GM18873 (cell line): Measurements from ENCODE around the gene HPD.
"Not testable (repeated sequence)": the region's sequence is repeated elsewhere in the genome, so short reads cannot be mapped to it uniquely, and the experiment has no call there.

Experiments
- ATAC-seq: cut with Tn5 transposase; IDR thresholded peaks from one replicate; pipeline ENCODE4 v1.9.1; 2021; ENCODE audit warnings: mild to moderate bottlenecking, moderate library complexity, moderate number of reproducible peaks; ENCODE audit not compliant: unreplicated experiment, low FRiP score

HPD gene

DNA sequence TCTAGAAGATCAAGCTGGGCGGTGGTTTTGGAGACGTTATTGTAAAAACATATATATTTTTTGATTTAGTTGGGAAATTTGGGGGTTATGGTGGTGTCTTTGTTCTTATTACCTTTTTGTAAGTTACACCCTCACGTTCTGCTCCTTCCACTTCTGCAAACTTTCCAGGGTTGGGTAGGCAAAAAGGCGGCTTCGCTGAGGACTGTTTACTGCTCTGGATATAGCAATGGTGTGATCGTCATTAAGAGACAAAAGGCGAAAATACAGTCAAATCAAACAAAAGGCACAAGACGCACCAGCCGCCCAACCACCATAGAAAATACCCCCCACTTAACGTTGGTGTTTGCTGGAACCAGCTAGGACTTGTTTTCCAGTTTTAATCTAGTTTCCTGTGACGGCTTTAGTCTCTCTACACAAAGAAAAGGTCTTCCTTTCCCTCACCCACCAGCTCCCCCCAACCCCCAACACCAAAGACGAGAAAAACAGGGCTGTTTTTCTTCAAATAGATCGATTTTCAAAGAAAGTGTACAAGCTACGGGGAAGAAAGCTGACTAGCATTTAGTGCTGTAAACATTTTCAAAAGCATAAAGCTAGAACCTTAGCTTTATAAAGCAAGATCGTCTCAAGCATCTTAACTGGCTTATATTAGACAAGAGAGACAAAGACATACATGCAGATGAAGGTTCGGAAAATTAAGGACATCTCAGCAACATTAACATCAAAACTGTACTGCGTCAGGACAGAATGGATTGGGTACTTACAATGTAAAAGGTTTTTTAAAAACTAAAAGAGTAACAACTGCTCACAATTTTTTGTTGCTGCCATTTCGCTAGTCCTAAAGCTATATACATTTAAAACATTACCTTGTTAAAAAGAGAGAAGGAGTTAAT is 56.8 kb downstream of the HPD start:
- ATAC-seq, result no peak

DNA sequence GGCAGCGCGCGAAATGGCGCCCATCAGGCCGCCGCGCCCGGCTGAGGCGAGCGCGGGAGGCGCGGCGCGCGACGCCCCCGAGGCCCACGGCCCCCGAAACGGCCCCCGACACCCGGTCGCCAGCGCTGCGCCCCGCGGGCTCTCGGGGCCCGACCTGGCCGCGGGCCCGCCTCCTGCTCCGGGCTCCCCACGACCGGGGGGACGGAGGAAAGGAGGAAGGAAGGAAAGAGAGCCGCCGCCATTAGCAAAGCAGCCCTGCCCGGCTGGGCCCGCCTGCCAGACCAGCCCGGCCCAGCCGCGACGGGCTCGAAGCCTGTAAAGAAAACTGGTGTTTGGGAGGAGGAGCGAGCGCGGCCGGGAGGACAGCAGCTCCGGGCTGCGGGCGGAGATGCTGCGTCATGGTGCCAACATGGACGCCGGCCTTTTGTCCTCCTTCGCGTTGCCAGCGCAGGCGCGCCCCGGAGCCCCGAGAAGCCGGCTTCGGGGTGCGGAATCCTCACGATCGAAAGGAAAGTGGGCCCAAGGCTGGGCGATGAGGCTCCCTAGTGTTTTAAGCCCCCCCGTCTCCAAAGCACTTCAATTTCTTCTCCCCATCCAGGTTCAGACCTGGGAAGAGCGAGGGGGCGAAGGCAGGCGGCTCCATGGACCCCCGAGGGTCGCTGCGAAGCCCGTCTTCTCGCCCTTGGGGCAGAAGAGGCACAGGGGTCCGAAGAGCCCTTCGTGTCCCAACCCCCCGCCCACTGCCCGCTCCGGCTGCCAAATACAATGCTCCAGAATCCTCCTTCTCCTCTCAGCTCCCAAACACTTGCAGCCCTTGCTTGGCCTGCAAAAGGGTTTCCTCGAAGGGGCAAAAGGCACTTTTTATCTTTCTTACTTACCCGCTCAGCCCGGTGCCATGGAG is 57.7 kb downstream of the HPD start:
- no peak for ATAC-seq

DNA sequence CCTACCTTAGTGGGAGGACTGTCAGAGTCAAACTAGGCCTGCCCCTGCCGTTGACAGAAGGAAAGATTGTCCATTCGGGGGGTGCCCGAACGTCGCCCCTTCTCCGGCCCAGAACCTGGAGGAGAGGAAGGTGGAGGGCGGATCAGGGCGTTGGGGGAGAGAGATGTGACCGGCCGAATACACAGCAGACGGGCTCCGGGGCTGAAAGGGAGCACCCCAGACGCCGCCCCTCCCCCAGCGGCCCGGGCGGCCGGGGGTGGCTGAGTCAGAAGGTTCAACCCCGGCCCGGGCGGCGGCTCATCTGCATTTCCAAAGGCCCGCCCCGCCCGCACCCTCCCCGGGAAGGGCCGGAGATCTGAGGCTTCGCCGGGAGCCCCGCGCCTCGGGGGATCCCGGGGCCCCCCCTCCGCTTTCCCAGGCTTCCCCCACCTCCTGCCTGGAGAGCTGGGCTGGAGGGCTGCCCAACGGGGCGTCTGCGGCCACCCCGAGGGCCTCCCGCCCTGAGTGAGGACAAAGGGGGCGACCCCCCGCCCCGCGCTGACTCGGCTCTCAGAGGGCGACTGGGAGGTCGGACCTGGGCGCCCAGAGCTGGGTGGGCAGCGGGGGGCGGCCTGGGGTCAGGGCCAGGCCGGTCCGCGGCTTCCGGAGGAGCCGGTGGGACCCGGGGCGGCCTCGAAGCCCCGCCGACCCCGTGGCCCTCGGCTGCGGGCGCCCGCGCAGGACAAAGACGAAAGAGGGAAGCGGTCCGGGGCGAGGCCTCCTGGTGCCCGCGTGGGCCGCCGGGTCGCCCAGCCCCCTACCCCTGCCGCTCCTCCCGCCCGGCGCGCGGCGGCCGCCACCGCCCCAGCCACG is 58.6 kb downstream of the HPD start:
- no peak for ATAC-seq

DNA sequence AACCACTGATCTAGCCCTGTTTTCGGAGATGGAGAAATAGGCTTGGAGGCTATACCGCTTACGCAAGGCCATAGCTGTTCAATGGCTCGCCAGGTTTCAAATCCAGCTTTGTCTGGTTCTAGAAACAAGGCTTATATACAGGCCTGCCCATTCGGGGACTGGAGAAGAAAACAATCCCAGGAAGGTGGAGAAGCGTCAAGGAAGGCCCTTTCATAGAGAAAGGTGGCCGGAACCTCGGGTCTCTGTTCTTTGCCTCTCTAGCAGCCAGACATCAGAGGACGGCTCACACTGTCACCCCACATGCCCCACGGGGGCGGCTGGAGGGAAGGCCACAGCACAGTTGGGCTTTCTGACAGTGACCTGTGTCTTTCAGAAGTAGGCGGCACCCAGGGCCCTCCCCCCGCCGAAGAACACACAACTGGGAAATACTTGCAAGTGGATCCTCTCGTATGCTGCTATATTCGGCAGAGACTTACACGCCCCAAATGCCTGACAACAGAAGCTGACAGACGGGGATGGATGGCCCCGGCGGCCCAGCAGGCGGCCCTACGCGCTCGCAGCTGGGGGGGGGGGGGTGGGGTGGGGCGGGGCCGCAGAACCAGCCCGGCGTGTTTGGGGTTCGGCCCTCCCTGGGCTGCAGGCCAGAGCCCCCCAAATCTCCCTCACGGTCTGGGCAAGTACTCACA is 59.4 kb downstream of the HPD start:
- no peak for ATAC-seq

DNA sequence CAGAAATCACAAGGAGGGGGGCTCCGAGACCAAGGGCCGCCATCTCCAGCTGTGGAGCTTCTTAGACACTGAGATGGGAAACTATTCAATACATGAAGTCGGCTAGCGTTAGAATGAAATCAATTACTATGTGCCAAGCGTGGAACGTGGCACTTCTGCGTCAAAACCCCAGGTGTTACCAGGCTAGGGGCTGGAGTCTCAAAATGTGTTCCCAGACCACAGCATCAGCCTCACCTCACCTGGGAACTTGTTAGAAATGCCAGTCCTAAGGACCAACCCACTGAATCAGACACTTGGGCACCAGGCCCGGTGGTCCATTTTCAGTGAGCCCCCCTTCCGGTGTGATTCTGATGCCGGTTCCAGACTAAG is 59.9 kb downstream of the HPD start:
- ATAC-seq, result no peak

DNA sequence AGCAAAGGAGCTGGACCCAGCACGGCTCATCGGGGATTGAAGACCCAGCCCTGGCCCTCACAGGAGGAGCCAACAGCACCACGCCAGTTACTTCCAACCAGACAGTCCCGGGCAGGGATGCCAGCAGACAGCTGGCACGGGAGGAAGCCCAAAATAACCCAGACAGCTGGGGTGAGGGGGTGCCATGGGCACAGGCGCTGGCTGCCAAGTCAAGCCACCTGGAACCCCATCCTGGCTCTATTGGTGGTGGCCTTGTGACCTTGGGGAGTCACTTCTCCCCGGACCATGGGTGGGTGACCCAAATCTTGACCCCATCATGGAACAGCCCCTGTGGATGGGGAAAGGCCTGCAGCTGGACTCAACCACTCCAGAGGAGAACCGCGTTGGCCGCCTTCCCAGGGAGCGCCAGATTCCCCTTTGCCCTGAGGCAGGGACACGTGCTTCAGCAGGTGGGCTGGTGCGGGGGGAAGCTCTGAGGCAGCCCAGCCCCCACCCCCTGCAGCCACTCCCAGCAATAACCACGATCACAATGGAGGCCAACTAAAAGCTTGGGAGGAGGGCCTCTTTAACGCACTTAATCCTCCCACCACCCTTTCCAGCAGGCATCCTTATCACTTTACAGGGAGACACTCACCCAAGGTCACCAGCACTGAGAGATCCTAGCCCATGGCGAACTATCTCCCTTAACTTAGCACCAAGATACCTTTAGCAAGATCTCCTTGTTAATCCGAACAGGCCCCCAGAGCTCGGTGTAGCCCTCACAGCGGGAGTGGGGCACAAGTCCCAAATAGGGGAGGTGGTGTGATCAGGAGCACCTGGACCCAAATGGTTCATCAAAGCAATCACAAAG is 60.5 kb downstream of the HPD start:
- ATAC-seq, result no peak

DNA sequence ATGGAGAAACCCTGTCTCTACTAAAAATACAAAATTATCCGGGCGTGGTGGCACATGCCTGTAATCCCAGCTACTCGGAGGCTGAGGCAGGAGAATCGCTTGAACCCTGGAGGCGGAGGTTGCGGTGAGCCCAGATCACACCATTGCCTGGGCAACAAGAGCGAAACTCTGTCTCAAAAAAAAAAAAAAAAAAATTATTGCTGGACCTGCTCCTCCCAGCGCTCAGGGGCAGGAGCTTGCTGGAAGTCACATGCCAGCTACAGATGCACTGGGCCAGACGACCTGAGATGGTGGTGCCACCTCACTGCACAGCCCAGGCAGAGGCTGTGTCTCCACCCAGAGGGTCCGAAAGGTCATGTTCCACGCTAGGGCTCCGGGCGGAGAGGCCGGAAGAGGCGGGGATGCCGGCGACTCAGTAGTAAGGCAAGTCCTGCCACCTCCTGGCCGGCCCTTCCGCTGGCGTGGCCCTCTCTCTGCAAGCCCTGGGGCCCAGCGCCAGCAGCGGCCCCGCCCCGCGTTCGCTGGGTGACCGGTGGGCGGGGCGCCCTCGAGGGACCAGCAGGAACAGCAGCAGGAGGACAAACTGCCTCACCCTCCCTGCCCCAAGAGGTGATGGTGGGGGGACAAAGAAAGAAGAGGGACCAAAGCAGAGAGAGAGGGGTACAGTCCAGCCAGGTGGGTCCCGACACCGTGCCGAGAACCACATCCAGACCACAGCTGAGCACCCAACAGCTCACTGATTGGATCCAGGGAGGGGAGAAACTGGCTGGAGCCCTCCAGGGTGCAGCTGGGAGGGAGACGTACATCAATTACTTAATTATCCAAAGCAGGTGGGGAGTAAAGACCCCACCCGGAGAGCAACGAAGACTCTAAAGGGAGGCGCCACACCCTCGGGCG is 61.6 kb downstream of the HPD start:
- no peak for ATAC-seq

DNA sequence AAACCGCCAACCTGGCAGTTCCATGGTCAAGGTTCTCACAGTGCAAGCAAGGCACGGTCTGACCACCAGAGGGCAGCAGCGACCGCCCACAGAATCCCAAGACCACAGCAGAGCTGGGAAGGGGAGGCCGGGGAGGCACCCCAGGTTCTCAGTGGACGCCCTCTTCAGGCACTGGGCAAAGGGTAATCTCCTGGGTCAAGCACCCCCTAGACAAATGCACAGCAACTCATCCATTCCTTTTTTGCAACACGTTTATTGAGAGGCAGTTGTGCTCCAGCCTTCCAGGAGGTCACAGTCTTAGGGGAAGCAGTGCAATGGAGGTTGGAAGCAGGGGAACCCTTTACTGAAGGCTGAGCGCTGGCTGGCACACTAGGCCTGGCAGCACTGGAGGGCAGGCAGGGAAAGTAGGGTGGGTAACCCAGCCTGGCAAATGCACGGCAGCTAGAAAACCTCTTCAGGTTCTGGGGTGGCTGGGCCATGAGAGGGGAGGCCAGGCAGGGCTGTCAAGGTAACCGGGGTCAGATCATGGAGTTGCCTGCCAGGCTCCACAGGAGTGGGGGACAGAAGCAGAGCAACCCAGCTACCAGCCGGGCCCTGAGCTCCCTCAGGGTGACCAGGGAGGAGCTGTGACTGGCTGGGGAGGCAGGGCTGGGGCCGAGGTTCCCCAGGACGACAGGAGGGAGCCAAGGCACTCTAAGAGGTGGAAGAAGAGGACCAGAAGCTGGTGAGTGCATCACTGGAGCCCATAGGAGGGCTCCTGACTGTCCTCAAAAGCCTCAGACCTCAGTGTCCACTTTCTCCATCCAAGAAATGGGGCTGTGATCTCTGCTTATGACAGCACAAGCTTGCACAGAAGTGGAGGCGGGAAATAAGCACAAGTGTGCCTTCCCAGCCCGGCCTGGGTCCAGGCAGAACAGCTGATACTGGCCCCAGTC is 63.4 kb downstream of the HPD start:
- ATAC-seq, result no peak

DNA sequence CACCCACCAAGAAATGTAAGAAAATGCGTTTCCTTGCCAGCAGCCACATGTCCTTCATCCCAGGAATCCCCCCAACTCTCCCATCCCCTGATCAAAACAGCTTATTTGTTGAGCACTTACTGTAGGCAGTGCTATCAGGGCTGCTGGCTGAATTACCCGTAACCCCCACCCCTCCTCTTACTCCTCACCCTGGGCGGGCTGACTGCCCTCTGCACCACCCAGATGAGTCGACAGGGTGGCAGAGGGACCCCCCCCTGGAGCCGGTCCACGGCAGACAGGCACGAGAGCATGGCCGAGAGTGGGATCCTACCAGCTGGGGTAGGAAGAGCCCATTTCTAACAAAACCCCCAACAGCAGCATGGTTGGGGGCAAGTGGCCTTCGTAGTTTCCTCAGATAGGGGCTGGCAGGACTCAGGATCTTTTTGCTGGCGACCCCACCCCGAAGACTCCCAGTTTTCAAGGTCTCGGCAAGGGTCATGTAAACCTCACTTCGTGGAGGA is 64.1 kb downstream of the HPD start:
- ATAC-seq, result no peak

DNA sequence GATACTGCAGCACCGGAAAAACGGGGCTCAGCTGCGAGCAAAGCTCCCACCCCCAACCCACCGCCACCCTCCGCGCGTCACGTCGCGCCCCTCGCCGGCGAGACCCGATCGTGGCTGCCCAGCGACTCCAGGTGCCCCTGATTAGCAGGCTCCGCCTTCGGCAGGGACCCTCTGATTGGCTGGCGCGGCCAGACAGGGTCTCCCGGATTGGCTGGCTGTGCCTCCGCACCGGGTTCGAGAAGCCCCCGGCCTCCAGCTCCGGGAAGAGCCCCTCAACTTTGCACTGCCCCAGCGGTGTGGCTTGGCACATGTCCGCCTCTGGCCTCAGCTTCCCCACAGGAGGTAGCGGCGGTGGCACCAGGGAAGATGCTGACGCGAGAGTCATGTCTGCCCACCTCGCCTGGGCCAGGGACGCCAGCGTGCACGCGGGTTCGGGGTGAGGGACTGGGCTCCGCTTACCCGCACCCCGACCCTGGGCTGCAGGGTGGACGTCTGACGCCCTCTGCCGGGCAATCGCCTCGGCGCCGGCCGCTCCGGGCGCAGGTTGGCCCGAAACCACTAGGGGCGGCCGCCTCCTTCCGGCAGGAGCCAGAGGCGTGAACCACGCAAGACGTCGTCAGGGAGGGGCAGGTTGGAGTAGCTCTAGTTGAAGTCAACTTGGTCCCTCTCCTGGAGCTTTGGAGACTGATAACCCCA is 64.7 kb downstream of the HPD start:
- peak; percentile 37 for ATAC-seq

DNA sequence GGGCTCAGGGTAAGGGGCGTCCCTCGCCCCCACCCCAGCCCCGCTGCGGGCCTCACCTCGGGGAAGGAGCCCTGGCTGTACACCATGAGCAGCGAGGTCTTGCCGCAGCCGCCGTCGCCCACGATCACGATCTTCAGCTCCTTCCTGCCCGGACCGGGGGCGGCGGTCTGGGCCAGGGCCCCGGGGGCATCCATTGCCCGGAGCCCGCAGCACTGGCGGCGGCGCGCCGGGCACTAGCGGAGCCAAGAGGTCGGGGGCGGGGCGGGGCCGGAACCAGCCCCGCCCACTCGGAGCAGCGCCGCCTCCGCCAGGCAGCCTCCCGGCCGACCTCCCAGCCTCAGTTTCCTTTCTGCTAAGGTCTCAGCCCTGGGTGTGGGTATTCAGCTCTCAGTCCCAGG is 65.2 kb downstream of the HPD start, which contains the start of gene RHOF:
Gene RHOF (minus strand): TSS at position 249 of the 398 bp plus-strand sequence. CDS start 55 bp downstream, at position 194.
- ATAC-seq, result peak; percentile 4

DNA sequence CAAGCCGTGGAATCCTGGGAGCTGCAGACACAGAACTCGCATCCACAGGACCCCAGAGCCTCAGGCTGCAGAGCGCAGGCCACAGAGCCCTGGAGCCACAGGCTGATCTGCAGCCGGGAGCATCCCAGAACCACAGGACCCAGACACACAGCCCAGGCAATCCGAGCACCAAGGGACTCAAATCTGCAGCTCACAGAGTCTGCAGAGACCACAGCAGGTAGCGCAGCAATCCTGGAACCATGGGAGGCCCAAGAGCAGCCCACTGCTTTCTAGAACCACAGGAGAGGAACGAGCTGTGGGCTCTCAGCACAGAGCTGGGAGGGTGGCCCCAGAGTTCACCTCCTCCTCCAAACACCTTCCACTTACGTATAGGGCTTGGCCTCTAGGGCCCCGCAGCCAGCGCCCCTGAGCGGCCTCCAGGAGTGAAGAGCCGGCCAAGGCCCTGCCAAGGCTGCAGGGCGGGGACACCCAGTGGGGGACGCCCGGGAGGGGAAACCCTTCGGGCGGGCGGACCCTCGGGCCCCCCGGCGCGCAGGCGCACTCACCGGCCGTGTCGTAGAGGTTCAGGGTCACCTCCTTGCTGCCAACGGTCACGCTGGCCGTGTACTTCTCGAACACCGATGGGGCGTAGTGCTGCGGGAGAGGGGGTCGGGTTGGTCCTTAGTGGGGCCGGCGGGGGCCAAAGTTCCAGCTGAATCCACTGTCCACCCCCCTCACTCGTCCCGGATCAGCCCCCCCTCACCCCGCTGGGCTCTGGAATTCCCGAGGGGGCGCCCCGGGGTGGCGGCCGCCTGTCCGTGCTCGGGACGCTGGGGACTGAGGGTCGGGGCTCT is 65.8 kb downstream of the HPD start:
- no peak for ATAC-seq

DNA sequence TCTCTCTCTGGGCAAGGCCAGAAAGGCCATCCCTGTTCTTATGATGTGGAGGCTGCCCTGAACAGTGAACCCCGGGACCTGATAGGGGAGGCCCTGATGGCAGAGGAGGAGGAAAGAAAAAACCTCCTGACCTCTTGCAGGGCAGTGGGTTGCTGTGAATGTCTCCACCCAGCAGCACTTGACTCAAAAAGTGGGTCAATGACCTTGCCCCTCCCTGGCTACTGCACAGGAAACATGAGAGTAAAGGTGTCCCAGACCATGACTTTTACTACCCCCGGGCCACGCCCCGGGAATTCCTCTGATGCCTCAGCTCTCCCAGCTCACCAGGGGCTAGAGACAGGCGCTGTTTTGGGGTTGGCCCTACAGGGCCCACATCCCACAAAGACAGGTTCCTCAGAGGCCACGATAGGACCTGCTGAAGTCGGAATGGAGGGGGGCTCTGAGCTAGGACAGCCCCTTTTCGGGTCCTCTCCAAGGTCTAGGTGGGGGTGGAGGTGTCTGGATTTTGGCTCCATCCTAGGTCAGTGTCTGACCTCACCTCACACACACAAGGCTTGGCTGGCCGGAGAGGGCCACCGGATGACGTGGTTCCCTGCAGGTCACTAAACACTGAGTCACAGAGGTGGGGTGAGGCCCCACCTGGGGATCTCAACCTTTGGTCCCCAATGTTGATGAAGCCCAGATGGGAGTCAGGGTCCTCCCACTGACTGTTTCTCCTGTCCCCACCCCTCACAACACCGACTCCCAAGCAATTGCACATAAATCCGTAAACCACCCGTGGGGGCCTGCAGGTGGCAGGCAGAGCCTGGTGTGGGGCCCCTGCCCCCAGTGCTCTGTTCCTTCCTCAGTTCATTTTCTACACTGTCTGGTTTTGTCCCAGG is 66.7 kb downstream of the HPD start:
- no peak for ATAC-seq

DNA sequence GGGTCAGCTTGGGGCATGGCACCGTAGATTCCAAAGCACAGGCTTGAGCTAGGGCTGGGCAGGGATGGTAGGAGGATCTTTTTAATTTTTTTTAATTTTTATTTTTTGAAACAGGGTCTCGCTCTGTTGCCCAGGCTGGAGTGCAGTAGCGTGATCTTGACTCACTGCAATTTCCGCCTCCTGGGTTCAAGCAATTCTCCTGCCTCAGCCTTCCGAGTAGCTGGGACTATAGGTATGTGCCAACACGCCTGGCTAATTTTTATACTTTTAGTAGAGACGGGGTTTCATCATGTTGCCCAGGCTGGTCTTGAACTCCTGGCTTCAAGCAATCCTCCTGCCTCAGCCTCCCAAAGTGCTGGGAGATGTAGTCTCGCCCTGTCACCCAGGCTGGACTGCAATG is 67.9 kb downstream of the HPD start:
- ATAC-seq, result not testable (repeated sequence)
